ENCODE results near the gene FMN2.

The FMN2 gene

GRCh38 chr1:240244968-240245628 lies 153.4 kb downstream of the FMN2 start:
- no peak for TF ChIP-seq CTCF (IDR thresholded peaks at IDR 0.05; ENCODE audit: extremely low read depth, insufficient read depth, missing control alignments)
- in situ Hi-C loops (cut with MboI; ENCODE audit: low pct_unique_long_range_greater_than_20kb, low sequenced_read_pairs, unreplicated experiment) = no loop called here
- DNase-seq (ENCODE audit: low spot score) = no peak

GRCh38 chr1:240245629-240246020 lies 153.9 kb downstream of the FMN2 start:
- in situ Hi-C loops (cut with MboI; ENCODE audit: low pct_unique_long_range_greater_than_20kb, low sequenced_read_pairs, unreplicated experiment) = no loop called here
- TF ChIP-seq CTCF (IDR thresholded peaks at IDR 0.05; ENCODE audit: extremely low read depth, insufficient read depth, missing control alignments) = no peak
- no peak for DNase-seq (ENCODE audit: low spot score)

- no peak for TF ChIP-seq CTCF (IDR thresholded peaks at IDR 0.05; ENCODE audit: extremely low read depth, insufficient read depth, missing control alignments)
- in situ Hi-C loops (cut with MboI; ENCODE audit: low pct_unique_long_range_greater_than_20kb, low sequenced_read_pairs, unreplicated experiment) = no loop called here
These were observed 156.2 kb downstream of the FMN2 start for GRCh38 chr1:240247899-240248298.

GRCh38 chr1:240254006-240254405 lies 162.3 kb downstream of the FMN2 start:
- in situ Hi-C loops (cut with MboI; ENCODE audit: low pct_unique_long_range_greater_than_20kb, low sequenced_read_pairs, unreplicated experiment) = no loop called here
- DNase-seq (ENCODE audit: low spot score) = no peak
- TF ChIP-seq CTCF (IDR thresholded peaks at IDR 0.05; ENCODE audit: extremely low read depth, insufficient read depth, missing control alignments) = no peak

More at GRCh38 chr1:240247899-240248298, 156.2 kb downstream of the FMN2 start:
- DNase-seq (ENCODE audit: low spot score) = no peak

- no peak for DNase-seq (ENCODE audit: low spot score)
- in situ Hi-C loops (cut with MboI; ENCODE audit: low pct_unique_long_range_greater_than_20kb, low sequenced_read_pairs, unreplicated experiment) = no loop called here
- no peak for TF ChIP-seq CTCF (IDR thresholded peaks at IDR 0.05; ENCODE audit: extremely low read depth, insufficient read depth, missing control alignments)
These were observed 163.2 kb downstream of the FMN2 start for GRCh38 chr1:240254778-240255291.

- in situ Hi-C loops (cut with MboI; ENCODE audit: low pct_unique_long_range_greater_than_20kb, low sequenced_read_pairs, unreplicated experiment) = no loop called here
- TF ChIP-seq CTCF (IDR thresholded peaks at IDR 0.05; ENCODE audit: extremely low read depth, insufficient read depth, missing control alignments) = no peak
- DNase-seq (ENCODE audit: low spot score) = no peak
These were observed 164.2 kb downstream of the FMN2 start for GRCh38 chr1:240255922-240256321.
